ENCODE measurements around the gene RPP38.
A peak's percentile ranks its signal among the peaks of the same experiment; 100 is the strongest.

The RPP38 gene, protein sequence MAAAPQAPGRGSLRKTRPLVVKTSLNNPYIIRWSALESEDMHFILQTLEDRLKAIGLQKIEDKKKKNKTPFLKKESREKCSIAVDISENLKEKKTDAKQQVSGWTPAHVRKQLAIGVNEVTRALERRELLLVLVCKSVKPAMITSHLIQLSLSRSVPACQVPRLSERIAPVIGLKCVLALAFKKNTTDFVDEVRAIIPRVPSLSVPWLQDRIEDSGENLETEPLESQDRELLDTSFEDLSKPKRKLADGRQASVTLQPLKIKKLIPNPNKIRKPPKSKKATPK

DNA sequence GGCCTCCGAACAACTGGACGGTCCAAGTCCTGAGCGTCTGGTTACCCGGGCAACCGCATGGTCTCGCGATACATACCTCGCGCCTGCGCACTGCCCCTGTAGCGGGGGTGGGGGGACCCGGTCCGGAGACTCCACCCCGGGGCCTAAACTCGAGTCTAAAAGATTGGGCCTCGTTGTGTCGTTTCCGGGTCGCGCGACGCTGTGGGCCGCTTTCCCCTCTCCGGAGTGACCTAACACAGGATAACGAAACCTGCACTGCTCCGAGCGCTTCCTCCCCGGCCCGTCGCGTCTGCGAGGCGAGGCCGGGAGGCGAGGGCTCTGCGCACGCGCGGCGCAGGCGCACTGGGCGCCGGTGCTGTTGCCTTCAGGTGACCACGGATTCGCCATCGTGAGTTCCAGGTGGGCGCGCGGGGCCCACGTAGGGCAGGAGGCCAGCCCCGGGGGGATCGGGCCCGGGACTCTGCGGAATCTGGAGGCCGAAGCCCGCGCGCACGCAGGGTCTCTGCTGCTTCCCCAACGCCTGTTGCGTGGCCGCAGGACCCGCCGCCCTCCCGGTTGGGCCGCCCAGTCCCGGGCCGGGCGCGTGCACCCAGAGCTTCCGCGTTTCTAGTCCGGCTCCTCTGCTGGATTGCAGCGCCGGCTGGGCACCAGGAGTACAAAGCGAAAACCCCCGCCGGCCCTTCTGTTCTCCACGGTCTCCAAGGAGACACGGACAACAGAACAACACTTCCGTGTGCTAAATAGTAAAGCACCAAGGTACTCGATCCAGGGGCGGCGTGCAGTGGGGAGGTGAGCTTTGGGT, at the start of gene RPP38:
Gene RPP38, plus strand, starts transcription at position 345 of the 802 bp plus-strand sequence. CDS start 5,960 bp downstream, outside the sequence.
- no peak for TF ChIP-seq CTCF (conservative IDR thresholded peaks at IDR 0.05; ENCODE audit: low read length)
- Histone ChIP-seq H3K4me1 (ENCODE audit: insufficient read depth, low read length, poor library complexity, severe bottlenecking) (peaks cover 21% of the 10 kb centered on the region), H3K27me3 (ENCODE audit: insufficient read depth, low read length, poor library complexity, severe bottlenecking) (no peaks in the 10 kb centered on the region), H3K36me3 (ENCODE audit: insufficient read depth, low read length) (peaks cover 3% of the 10 kb centered on the region; the same call in 1 of the 2 replicates), H4K20me1 (ENCODE audit: insufficient read depth, low read length, poor library complexity, severe bottlenecking) (peaks cover 13% of the 10 kb centered on the region), H3K79me2 (ENCODE audit: insufficient read depth, low read length) (peaks cover 45% of the 10 kb centered on the region), H3K9ac (ENCODE audit: low read depth, low read length, poor library complexity, severe bottlenecking) (peak within 1 kb of the TSS; percentile 92), H3K9me2 (replicated peaks; ENCODE audit: low read depth, low read length) (no peaks in the 10 kb centered on the region), H3F3A (ENCODE audit: low read depth) (no peaks in the 10 kb centered on the region), H3K4me3 (ENCODE audit: low read length, poor library complexity, severe bottlenecking) (peak within 1 kb of the TSS; percentile 91), H3K4me2 (ENCODE audit: low read depth, low read length, poor library complexity, severe bottlenecking) (peak within 1 kb of the TSS; percentile 96), H2AFZ (ENCODE audit: low read length) (peak within 1 kb of the TSS; percentile 90), H3K9me3 (ENCODE audit: insufficient read depth, low read depth, low read length) (no peaks in the 10 kb centered on the region)

DNA sequence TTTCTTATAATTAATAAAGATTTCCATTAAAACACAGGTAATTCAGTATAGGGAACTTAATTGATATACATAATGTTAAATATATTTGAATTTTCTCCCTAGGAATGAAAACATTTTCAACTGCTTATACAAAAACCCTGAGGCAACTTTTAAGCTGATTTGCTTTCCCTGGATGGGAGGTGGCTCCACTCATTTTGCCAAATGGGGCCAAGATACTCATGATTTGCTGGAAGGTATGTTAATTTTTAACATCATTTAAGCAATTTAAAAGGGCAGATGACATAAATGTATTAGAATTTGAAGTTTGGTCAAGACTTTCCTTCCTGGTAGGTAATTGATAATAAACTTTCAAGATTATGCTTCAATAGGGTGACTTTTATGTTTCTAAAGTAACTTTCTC, 47.6 kb upstream of the RPP38 start:
- no peaks in the 10 kb centered on the region for H4K20me1 ChIP-seq (ENCODE audit: insufficient read depth, low read length, poor library complexity, severe bottlenecking)
- H3K4me1 ChIP-seq (ENCODE audit: insufficient read depth, low read length, poor library complexity, severe bottlenecking): no peaks in the 10 kb centered on the region
- H3K9ac ChIP-seq (ENCODE audit: low read depth, low read length, poor library complexity, severe bottlenecking): no peak overlapping the region
- H3K79me2 ChIP-seq (ENCODE audit: insufficient read depth, low read length): no peaks in the 10 kb centered on the region
- TF ChIP-seq EZH2phosphoT487 (IDR thresholded peaks at IDR 0.05; ENCODE audit: borderline replicate concordance) (no peak), CTCF (conservative IDR thresholded peaks at IDR 0.05; ENCODE audit: low read length) (no peak)
- H3K9me3 ChIP-seq (ENCODE audit: insufficient read depth, low read depth, low read length): no peaks in the 10 kb centered on the region
- no peaks in the 10 kb centered on the region for H3K36me3 ChIP-seq (ENCODE audit: insufficient read depth, low read length)
- no peak overlapping the region for H2AFZ ChIP-seq (ENCODE audit: low read length)
- no peaks in the 10 kb centered on the region for H3K27me3 ChIP-seq (ENCODE audit: insufficient read depth, low read length, poor library complexity, severe bottlenecking)
- no peaks in the 10 kb centered on the region for H3K9me2 ChIP-seq (replicated peaks; ENCODE audit: low read depth, low read length)
- H3F3A ChIP-seq (ENCODE audit: low read depth): no peaks in the 10 kb centered on the region
- H3K4me2 ChIP-seq (ENCODE audit: low read depth, low read length, poor library complexity, severe bottlenecking): no peak overlapping the region
- no peak overlapping the region for H3K4me3 ChIP-seq (ENCODE audit: low read length, poor library complexity, severe bottlenecking)

DNA sequence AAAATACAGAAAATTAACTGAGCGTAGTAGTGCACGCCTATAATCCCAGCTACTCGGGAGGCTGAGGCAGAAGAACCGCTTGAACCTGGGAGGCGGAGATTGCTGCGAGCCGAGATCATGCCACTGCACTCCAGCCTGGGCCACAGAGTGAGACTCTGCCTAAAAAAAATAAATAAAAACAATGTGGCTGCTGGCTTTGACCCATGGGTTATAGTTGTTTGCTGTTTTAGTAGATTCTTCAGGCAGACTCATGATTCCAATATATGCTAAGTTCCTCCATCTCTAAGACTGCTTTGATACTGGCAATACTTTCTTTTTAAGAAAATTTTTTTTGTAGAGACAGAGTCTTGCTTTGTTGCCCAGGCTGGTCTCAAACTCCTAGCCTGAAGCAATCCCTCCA, 45.0 kb upstream of the RPP38 start:
- H3K9ac ChIP-seq (ENCODE audit: low read depth, low read length, poor library complexity, severe bottlenecking): no peak overlapping the region
- H3K9me2 ChIP-seq (replicated peaks; ENCODE audit: low read depth, low read length): no peaks in the 10 kb centered on the region
- H3K4me1 ChIP-seq (ENCODE audit: insufficient read depth, low read length, poor library complexity, severe bottlenecking): no peaks in the 10 kb centered on the region
- no peaks in the 10 kb centered on the region for H4K20me1 ChIP-seq (ENCODE audit: insufficient read depth, low read length, poor library complexity, severe bottlenecking)
- H3K79me2 ChIP-seq (ENCODE audit: insufficient read depth, low read length): no peaks in the 10 kb centered on the region
- TF ChIP-seq EZH2phosphoT487 (IDR thresholded peaks at IDR 0.05; ENCODE audit: borderline replicate concordance) (no peak), CTCF (conservative IDR thresholded peaks at IDR 0.05; ENCODE audit: low read length) (no peak)
- H2AFZ ChIP-seq (ENCODE audit: low read length): no peak overlapping the region
- no peaks in the 10 kb centered on the region for H3K36me3 ChIP-seq (ENCODE audit: insufficient read depth, low read length)
- H3K9me3 ChIP-seq (ENCODE audit: insufficient read depth, low read depth, low read length): no peaks in the 10 kb centered on the region
- no peaks in the 10 kb centered on the region for H3K27me3 ChIP-seq (ENCODE audit: insufficient read depth, low read length, poor library complexity, severe bottlenecking)
- H3F3A ChIP-seq (ENCODE audit: low read depth): no peaks in the 10 kb centered on the region
- H3K4me3 ChIP-seq (ENCODE audit: low read length, poor library complexity, severe bottlenecking): no peak overlapping the region
- no peak overlapping the region for H3K4me2 ChIP-seq (ENCODE audit: low read depth, low read length, poor library complexity, severe bottlenecking)
